EH (cell line): ENCODE measurements around the gene RNLS.

Experiments used
- DNase-seq: peaks from one replicate; pipeline ENCODE4 v3.0.0-alpha.2; 2015; ENCODE audit warnings: low read depth

RNLS gene

GRCh38 chr10:88474884-88475844 is 108.0 kb downstream of the RNLS start:
- no peak for DNase-seq

- no peak for DNase-seq
Measured at GRCh38 chr10:88473989-88474883, 108.9 kb downstream of the RNLS start.

GRCh38 chr10:88472540-88472939 is 110.6 kb downstream of the RNLS start:
- no peak for DNase-seq

GRCh38 chr10:88471899-88472298 is 111.2 kb downstream of the RNLS start:
- no peak for DNase-seq

- DNase-seq: peak; percentile 50
Measured at GRCh38 chr10:88467835-88468485, 115.2 kb downstream of the RNLS start.

- peak; percentile 52 for DNase-seq
Measured at GRCh38 chr10:88466786-88467185, 116.3 kb downstream of the RNLS start.

- DNase-seq: no peak
Measured at GRCh38 chr10:88465765-88466164, 117.4 kb downstream of the RNLS start.

- no peak for DNase-seq
Measured at GRCh38 chr10:88463811-88464210, 119.3 kb downstream of the RNLS start.

GRCh38 chr10:88461426-88461825 is 121.7 kb downstream of the RNLS start:
- no peak for DNase-seq

- DNase-seq: no peak
Measured at GRCh38 chr10:88459530-88459929, 123.6 kb downstream of the RNLS start.

GRCh38 chr10:88458209-88458608 is 124.9 kb downstream of the RNLS start:
- no peak for DNase-seq

GRCh38 chr10:88457660-88458059 is 125.5 kb downstream of the RNLS start:
- DNase-seq: no peak

- peak; percentile 64 for DNase-seq
Measured at GRCh38 chr10:88456730-88457129, 126.4 kb downstream of the RNLS start.

GRCh38 chr10:88455831-88456230 is 127.3 kb downstream of the RNLS start:
- DNase-seq: no peak

GRCh38 chr10:88450201-88450600 is 132.9 kb downstream of the RNLS start:
- DNase-seq: no peak

GRCh38 chr10:88442716-88443115 is 140.4 kb downstream of the RNLS start:
- no peak for DNase-seq

GRCh38 chr10:88440541-88440940 is 142.6 kb downstream of the RNLS start:
- DNase-seq: no peak

GRCh38 chr10:88439932-88440331 is 143.2 kb downstream of the RNLS start:
- DNase-seq: no peak

GRCh38 chr10:88437411-88437810 is 145.7 kb downstream of the RNLS start:
- DNase-seq: peak; percentile 27

GRCh38 chr10:88433565-88434186 is 149.4 kb downstream of the RNLS start:
- no peak for DNase-seq

GRCh38 chr10:88431103-88431502 is 152.0 kb downstream of the RNLS start:
- no peak for DNase-seq

- no peak for DNase-seq
Measured at GRCh38 chr10:88428976-88429375, 154.1 kb downstream of the RNLS start.
